HepG2 (cell line): Measurements from ENCODE around the gene RBX1. TPM values are rescaled to one million over a fixed set of nuclear protein-coding genes. Genes with fewer than 3 reads are reported as not detected.

Experiments used
- CBX2 ChIP-seq, 2 experiments: fragments of 200-600 bp in 1 of 2; sonication (generic); formaldehyde crosslinking in 1 of 2; IDR thresholded peaks; 2 replicates each; pipeline versions ENCODE4 v1.7.0 to v1.8.1; 2018 to 2022; ENCODE audit warnings: low read depth in 2 of 2, low read length in 1 of 2, mild to moderate bottlenecking in 1 of 2, missing genetic modification reagents in 1 of 2
- EHMT2 ChIP-seq: fragments of 200-600 bp; sonication (generic); IDR thresholded peaks from 2 replicates; pipeline ENCODE4 v1.7.0; 2017; ENCODE audit warnings: antibody characterized with exemption, low read depth, low read length, borderline replicate concordance
- KAT8 ChIP-seq: IDR thresholded peaks from 2 replicates; pipeline ENCODE4 v1.6.1; 2016; ENCODE audit warnings: missing genetic modification reagents, missing compliant biosample characterization
- KLF15 ChIP-seq: sonication (generic); formaldehyde crosslinking; IDR thresholded peaks from 2 replicates; pipeline ENCODE4 v1.8.1; 2023; ENCODE audit warnings: borderline replicate concordance, mild to moderate bottlenecking, inconsistent platforms, missing genetic modification reagents, mixed read lengths
- MTF2 ChIP-seq: sonication (generic); formaldehyde crosslinking; IDR thresholded peaks from 2 replicates; pipeline ENCODE4 v1.5.0; 2020; ENCODE audit warnings: missing genetic modification reagents, borderline replicate concordance
- NFIC ChIP-seq: IDR thresholded peaks from 2 replicates; pipeline ENCODE4 v1.6.1; 2012; ENCODE audit warnings: mild to moderate bottlenecking, low read length, inconsistent platforms
- NFYB ChIP-seq: sonication (generic); formaldehyde crosslinking; IDR thresholded peaks from 2 replicates; pipeline ENCODE4 v1.4.0; 2020; ENCODE audit warnings: missing genetic modification reagents
- polyA plus RNA-seq, 8 experiments: library from polyadenylated mRNA; depleted of rRNA in 3 of 8; stranded (reverse) in 7 of 8; unstranded in 1 of 8; fragments of >200 nt; fragmentation: Illumina TruSeq in 4 of 8; extraction: Trizol in 4 of 8; gene quantifications; 2 replicates each; pipeline versions ENCODE4 v1.2.1 to v1.2.3, GENCODE V29; 2011 to 2016; ENCODE audit warnings: low read depth in 4 of 8, missing spikeins in 1 of 8, mixed read lengths in 1 of 8; ENCODE audit not compliant: insufficient read depth in 1 of 8
- total RNA-seq, 5 experiments: library from RNA; depleted of rRNA; stranded (reverse); fragments of >200 nt; fragmentation: Illumina TruSeq; extraction: Trizol; gene quantifications; 2 replicates each; pipeline ENCODE4 v1.2.3, GENCODE V29; 2016; ENCODE audit warnings: low read depth in 1 of 5
- TF ChIP-seq, protein P1 (sequence below): sonication (generic); formaldehyde crosslinking; IDR thresholded peaks from 2 replicates; pipeline ENCODE4 v1.8.0; 2022; ENCODE audit warnings: missing genetic modification reagents, low read depth, mild to moderate bottlenecking, borderline replicate concordance
- TF ChIP-seq, protein P2 (sequence below): sonication (generic); formaldehyde crosslinking; IDR thresholded peaks from 2 replicates; pipeline ENCODE4 v1.8.1; 2023; ENCODE audit warnings: mild to moderate bottlenecking, moderate library complexity, missing genetic modification reagents
- TF ChIP-seq, protein P3 (sequence below): sonication (generic); formaldehyde crosslinking; IDR thresholded peaks from one replicate; pipeline ENCODE4 v1.5.1; 2020; ENCODE audit warnings: mild to moderate bottlenecking, missing genetic modification reagents; ENCODE audit errors: not compliant biosample characterization
- TF ChIP-seq, protein P4 (sequence below): sonication (generic); formaldehyde crosslinking; IDR thresholded peaks from 2 replicates; pipeline ENCODE4 v1.4.0; 2020; ENCODE audit warnings: missing genetic modification reagents

Gene RBX1
- total and polyA plus RNA-seq, 2 of the 13 experiments (the other 11 are each of a cell fraction or from before 2014, with no cell fraction given), result 84.9 to 90.2 TPM

DNA sequence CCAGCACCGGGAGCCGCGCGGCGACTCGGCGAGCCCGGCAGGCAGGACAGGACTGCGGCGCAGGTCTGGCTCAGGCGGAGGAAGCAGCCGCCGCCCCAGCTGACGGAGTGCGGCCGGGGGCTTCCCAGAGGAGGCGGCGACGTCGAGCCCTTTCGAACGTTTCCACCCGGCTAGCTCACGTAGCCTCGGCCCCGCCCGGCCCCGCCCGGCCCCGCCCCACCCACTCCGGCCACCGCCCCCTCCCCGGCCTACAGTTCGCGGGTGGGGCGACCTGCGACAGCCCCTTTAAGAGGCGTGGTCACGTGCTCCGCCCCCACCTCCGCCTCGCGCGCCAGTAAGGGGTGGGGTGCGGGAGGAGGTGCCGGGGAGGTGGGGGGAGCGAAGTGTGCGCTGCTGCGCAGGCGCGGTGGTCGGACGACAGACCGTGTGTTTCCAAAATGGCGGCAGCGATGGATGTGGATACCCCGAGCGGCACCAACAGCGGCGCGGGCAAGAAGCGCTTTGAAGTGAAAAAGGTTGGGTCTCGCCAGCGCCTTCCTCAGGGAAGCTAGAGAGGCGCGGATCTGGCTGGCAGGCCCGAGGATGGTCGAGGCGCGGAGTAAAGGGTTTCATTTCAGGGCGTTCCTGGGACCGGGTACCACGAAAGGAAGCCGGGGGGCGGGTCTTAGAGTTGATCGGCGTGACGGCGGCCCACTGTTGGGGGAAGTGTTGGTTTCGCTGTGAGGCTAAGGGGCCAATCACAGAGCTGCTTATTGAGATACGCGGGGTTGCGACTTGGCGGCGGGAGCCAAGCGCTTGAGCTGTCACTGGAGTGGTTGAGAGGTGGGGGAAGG lies at the start of gene RBX1 (continued):
- TF ChIP-seq, protein P1, sequence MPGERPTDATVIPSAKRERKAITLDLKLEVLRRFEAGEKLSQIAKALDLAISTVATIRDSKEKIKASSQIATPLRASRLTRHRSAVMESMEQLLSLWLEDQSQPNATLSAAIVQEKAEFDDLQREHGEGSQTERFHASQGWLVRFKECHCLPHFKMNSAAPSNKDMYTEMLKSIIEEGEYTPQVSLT (CRISPR knock-in tag), result no peak
- TF ChIP-seq MTF2 (CRISPR knock-in tag), result no peak
- TF ChIP-seq, protein P2, sequence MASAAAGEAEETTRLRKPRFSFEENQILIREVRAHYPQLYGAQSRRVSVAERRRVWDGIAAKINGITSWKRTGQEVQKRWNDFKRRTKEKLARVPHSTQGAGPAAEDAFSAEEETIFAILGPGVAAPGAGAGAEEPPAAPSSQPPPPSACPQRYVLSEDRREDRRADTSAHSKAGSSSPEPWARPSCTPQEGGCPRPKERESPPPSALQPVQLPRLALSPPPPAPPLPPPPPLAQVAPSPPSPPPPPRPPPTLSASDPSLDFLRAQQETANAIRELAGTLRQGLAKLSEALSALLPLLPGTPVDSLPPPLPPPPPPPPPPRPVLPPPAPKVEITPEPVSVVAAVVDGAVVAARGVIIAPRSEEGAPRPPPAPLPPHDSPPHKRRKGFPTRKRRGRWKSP, result peak; percentile 52; the same call in 1 of the 2 replicates
- TF ChIP-seq KAT8 (CRISPR knock-in tag), result peak; percentile 85
- TF ChIP-seq, protein P3, sequence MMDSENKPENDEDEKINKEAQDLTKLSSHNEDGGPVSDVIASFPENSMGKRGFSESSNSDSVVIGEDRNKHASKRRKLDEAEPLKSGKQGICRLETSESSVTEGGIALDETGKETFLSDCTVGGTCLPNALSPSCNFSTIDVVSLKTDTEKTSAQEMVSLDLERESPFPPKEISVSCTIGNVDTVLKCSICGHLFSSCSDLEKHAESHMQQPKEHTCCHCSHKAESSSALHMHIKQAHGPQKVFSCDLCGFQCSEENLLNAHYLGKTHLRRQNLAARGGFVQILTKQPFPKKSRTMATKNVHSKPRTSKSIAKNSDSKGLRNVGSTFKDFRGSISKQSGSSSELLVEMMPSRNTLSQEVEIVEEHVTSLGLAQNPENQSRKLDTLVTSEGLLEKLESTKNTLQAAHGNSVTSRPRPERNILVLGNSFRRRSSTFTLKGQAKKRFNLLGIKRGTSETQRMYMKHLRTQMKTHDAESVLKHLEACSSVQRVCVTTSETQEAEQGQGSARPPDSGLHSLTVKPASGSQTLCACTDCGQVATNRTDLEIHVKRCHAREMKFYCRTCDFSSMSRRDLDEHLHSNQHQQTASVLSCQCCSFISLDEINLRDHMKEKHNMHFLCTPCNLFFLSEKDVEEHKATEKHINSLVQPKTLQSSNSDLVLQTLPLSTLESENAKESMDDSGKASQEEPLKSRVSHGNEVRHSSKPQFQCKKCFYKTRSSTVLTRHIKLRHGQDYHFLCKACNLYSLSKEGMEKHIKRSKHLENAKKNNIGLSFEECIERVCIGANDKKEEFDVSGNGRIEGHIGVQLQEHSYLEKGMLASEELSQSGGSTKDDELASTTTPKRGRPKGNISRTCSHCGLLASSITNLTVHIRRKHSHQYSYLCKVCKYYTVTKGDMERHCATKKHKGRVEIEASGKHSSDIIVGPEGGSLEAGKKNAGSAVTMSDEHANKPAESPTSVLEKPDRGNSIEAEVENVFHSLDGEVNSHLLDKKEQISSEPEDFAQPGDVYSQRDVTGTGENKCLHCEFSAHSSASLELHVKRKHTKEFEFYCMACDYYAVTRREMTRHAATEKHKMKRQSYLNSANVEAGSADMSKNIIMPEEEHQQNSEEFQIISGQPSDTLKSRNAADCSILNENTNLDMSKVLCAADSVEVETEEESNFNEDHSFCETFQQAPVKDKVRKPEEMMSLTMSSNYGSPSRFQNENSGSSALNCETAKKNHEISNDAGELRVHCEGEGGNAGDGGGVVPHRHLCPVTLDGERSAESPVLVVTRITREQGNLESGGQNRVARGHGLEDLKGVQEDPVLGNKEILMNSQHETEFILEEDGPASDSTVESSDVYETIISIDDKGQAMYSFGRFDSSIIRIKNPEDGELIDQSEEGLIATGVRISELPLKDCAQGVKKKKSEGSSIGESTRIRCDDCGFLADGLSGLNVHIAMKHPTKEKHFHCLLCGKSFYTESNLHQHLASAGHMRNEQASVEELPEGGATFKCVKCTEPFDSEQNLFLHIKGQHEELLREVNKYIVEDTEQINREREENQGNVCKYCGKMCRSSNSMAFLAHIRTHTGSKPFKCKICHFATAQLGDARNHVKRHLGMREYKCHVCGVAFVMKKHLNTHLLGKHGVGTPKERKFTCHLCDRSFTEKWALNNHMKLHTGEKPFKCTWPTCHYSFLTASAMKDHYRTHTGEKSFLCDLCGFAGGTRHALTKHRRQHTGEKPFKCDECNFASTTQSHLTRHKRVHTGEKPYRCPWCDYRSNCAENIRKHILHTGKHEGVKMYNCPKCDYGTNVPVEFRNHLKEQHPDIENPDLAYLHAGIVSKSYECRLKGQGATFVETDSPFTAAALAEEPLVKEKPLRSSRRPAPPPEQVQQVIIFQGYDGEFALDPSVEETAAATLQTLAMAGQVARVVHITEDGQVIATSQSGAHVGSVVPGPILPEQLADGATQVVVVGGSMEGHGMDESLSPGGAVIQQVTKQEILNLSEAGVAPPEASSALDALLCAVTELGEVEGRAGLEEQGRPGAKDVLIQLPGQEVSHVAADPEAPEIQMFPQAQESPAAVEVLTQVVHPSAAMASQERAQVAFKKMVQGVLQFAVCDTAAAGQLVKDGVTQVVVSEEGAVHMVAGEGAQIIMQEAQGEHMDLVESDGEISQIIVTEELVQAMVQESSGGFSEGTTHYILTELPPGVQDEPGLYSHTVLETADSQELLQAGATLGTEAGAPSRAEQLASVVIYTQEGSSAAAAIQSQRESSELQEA (CRISPR knock-in tag), result peak; percentile 32
- TF ChIP-seq CBX2 (IDR thresholded peaks at IDR 0.05; ENCODE audit: low read depth, low read length), result no peak
- TF ChIP-seq CBX2 (CRISPR knock-in tag; IDR thresholded peaks at IDR 0.05; ENCODE audit: low read depth), result no peak
- TF ChIP-seq EHMT2, result no peak
- TF ChIP-seq, protein P4, sequence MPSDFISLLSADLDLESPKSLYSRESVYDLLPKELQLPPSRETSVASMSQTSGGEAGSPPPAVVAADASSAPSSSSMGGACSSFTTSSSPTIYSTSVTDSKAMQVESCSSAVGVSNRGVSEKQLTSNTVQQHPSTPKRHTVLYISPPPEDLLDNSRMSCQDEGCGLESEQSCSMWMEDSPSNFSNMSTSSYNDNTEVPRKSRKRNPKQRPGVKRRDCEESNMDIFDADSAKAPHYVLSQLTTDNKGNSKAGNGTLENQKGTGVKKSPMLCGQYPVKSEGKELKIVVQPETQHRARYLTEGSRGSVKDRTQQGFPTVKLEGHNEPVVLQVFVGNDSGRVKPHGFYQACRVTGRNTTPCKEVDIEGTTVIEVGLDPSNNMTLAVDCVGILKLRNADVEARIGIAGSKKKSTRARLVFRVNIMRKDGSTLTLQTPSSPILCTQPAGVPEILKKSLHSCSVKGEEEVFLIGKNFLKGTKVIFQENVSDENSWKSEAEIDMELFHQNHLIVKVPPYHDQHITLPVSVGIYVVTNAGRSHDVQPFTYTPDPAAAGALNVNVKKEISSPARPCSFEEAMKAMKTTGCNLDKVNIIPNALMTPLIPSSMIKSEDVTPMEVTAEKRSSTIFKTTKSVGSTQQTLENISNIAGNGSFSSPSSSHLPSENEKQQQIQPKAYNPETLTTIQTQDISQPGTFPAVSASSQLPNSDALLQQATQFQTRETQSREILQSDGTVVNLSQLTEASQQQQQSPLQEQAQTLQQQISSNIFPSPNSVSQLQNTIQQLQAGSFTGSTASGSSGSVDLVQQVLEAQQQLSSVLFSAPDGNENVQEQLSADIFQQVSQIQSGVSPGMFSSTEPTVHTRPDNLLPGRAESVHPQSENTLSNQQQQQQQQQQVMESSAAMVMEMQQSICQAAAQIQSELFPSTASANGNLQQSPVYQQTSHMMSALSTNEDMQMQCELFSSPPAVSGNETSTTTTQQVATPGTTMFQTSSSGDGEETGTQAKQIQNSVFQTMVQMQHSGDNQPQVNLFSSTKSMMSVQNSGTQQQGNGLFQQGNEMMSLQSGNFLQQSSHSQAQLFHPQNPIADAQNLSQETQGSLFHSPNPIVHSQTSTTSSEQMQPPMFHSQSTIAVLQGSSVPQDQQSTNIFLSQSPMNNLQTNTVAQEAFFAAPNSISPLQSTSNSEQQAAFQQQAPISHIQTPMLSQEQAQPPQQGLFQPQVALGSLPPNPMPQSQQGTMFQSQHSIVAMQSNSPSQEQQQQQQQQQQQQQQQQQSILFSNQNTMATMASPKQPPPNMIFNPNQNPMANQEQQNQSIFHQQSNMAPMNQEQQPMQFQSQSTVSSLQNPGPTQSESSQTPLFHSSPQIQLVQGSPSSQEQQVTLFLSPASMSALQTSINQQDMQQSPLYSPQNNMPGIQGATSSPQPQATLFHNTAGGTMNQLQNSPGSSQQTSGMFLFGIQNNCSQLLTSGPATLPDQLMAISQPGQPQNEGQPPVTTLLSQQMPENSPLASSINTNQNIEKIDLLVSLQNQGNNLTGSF, result no peak
- peak; percentile 93 for TF ChIP-seq NFYB (CRISPR knock-in tag)
- TF ChIP-seq KLF15 (CRISPR knock-in tag), result no peak
- no peak for TF ChIP-seq NFIC
